Thyroid gland (tissue), 4 donors: ENCODE results near the gene RNF141. TPM values are rescaled to one million over a fixed set of nuclear protein-coding genes. Genes with fewer than 3 reads are reported as not detected.

Experiments
- DNase-seq, 2 donors: peaks; one replicate each; pipeline ENCODE4 v3.0.0-alpha.2; 2019
- H3K27ac ChIP-seq, 3 donors: fragments of 200-600 bp; sonication (generic); 1 replicate in 2 of 3; 2 replicates in 1 of 3; pipeline ENCODE4 v1.5.1; 2016 to 2019; ENCODE audit warnings: mild to moderate bottlenecking in 1 of 3, moderate library complexity in 1 of 3
- H3K27me3 ChIP-seq: fragments of 200-600 bp; sonication (generic); one replicate; pipeline ENCODE4 v1.5.1; 2019
- H3K36me3 ChIP-seq, 2 donors: fragments of 200-600 bp; sonication (generic); one replicate each; pipeline ENCODE4 v1.5.1; 2016 to 2019
- H3K4me1 ChIP-seq, 2 donors: fragments of 200-600 bp; sonication (generic); one replicate each; pipeline ENCODE4 v1.5.1; 2017 to 2019
- H3K4me3 ChIP-seq, 3 donors: fragments of 200-600 bp; sonication (generic); replicated peaks in 1 of 3; 1 replicate in 2 of 3; 2 replicates in 1 of 3; pipeline ENCODE4 v1.5.1; 2016; ENCODE audit warnings: mild to moderate bottlenecking in 1 of 3
- H3K9me3 ChIP-seq: fragments of 200-600 bp; sonication (generic); one replicate; pipeline ENCODE4 v1.5.1; 2017
- POLR2A ChIP-seq, 2 donors: fragments of 450-650 bp; IDR thresholded peaks; one replicate each; pipeline ENCODE4 v1.6.1; 2017; ENCODE audit warnings: antibody characterized with exemption in 2 of 2, mild to moderate bottlenecking in 2 of 2, moderate library complexity in 1 of 2
- WGBS, 2 donors: methylation state at CpG; one replicate each; pipeline ENCODE4 v1.1.5; 2017; 5-methylcytosine and 5-hydroxymethylcytosine counted together
- intact Hi-C: fragments of 100-400 bp; cut with DNase I; formaldehyde crosslinking; loops from one replicate; pipeline ENCODE4 v1.15.1; 2023
- total RNA-seq, 4 donors: library from RNA; depleted of rRNA; stranded (reverse); fragments of >200 nt; gene quantifications; one replicate each; pipeline ENCODE4 v1.2.3, GENCODE V29; 2016
- TF ChIP-seq, protein P1 (sequence below), 6 experiments: fragments of 200-600 bp in 3 of 6; fragments of 450-650 bp in 3 of 6; sonication (generic) in 3 of 6; IDR thresholded peaks; one replicate each; pipeline ENCODE4 v1.5.1; 2016 to 2019; ENCODE audit warnings: antibody characterized with exemption in 6 of 6, mild to moderate bottlenecking in 2 of 6, inconsistent platforms in 1 of 6, moderate library complexity in 1 of 6

The RNF141 gene
- total RNA-seq, 4 donors from 2014 or later = 32.4 to 45.3 (median 40.7) TPM

DNA sequence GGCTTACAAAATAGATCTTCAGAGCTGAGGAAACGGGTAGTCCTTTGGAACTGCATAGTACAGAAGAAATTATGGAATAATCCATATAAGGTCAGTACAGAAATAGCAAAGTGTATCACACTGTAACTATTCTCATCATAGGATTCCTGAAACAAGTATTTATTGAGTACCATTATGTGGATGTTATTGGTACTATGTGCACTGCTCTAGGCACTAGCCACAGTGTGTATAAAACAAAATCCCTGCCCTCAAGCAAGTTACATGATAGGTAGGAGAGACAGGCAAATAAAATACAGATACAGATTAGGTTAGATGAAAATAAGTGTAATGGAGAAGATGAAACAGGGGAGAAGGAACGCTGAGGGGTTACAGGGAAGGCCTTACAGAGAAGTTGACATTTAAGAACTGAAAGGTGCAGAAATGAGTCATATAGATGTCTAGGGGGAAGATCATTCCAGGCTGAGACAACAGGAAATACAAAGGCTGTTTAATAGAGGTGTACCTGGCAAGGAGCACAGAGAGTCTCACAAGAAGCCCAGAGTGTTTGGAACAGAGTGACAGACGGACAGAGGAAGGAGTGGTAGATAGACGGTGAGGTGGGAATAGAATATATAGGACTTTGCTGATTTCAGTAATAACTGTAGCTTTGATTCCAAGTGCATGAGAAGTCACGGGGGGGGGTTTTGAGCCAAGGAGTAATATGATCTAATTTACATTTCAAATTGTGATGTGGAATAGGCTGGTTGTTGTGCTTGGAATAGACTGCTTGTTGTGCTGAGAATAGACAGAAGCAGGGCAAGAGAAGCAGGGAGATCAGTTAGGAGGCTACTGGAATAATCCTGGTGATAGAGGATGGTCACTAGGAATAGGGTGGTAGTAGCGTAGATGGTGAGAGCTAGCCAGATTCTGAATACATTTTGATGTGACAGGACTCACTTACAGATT lies 13.7 kb downstream of the RNF141 start:
- TF ChIP-seq, protein P1, sequence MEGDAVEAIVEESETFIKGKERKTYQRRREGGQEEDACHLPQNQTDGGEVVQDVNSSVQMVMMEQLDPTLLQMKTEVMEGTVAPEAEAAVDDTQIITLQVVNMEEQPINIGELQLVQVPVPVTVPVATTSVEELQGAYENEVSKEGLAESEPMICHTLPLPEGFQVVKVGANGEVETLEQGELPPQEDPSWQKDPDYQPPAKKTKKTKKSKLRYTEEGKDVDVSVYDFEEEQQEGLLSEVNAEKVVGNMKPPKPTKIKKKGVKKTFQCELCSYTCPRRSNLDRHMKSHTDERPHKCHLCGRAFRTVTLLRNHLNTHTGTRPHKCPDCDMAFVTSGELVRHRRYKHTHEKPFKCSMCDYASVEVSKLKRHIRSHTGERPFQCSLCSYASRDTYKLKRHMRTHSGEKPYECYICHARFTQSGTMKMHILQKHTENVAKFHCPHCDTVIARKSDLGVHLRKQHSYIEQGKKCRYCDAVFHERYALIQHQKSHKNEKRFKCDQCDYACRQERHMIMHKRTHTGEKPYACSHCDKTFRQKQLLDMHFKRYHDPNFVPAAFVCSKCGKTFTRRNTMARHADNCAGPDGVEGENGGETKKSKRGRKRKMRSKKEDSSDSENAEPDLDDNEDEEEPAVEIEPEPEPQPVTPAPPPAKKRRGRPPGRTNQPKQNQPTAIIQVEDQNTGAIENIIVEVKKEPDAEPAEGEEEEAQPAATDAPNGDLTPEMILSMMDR (IDR thresholded peaks at IDR 0.05) = no peak
- no peak for TF ChIP-seq POLR2A (IDR thresholded peaks at IDR 0.05)
- no peak for DNase-seq
- H3K27me3 ChIP-seq = no peaks in the 10 kb centered on the region
- H3K27ac ChIP-seq = no peak overlapping the region
- H3K4me3 ChIP-seq = no peak overlapping the region
- no peaks in the 10 kb centered on the region for H3K4me1 ChIP-seq
- peaks cover 6 to 20% of the 10 kb centered on the region in 2 donors for H3K36me3 ChIP-seq
- H3K9me3 ChIP-seq = no peaks in the 10 kb centered on the region
- 79 to 87% methylated on average over 6 of the region's 6 CpGs for WGBS, 2 donors
- intact Hi-C loops = no loop called here

DNA sequence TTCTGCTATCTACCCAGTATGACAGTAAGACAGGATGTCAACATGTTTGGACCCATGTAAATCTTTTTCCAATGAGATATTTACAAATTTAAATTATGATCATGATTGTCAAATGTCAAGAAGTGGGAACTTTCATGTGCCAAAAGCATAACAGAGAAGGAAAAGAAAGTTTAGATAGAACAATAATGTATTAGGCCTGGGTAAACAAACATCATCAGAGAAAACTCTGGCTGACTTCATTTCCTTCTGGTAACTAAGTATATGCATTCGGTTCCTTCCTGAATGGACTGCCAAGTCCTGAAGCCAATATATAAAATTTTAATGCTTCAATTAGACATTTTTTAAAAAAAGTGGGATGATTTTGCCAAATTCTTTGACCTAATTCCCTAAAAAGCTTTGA lies 16.5 kb downstream of the RNF141 start:
- Histone ChIP-seq H3K9me3 (no peaks in the 10 kb centered on the region), H3K4me3 (no peak overlapping the region), H3K4me1 (no peaks in the 10 kb centered on the region), H3K27ac (no peak overlapping the region), H3K36me3 (peaks cover 6 to 21% of the 10 kb centered on the region in 2 donors), H3K27me3 (no peaks in the 10 kb centered on the region)
- intact Hi-C loops = no loop called here
- 73 to 74% methylated on average over 1 of the region's 1 CpG for WGBS, 2 donors
- DNase-seq = no peak
- TF ChIP-seq, protein P1 (IDR thresholded peaks at IDR 0.05) = no peak
- TF ChIP-seq POLR2A (IDR thresholded peaks at IDR 0.05) = no peak

DNA sequence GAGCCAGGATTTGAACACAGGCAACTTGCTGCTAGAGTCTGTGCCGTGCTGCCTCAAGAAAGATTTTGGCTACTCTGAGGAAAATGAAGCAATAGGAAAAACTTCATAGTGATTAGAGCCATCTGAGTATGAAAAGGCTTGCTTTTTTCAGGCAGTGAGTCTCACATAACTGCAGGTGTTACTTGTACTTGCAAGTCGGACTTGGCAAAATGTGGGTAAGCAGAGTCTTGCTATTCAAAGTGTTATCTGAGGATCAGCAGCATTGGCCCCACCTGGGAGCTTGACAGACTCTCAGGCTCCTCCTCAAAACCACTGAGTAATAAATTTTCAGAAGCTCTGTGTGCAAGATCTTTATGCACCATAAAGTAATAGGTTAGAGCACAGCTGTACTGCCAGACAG lies 18.1 kb downstream of the RNF141 start:
- Histone ChIP-seq H3K27me3 (no peaks in the 10 kb centered on the region), H3K4me1 (no peaks in the 10 kb centered on the region), H3K27ac (no peak overlapping the region), H3K9me3 (no peaks in the 10 kb centered on the region), H3K36me3 (peaks cover 6 to 13% of the 10 kb centered on the region in 2 donors), H3K4me3 (no peak overlapping the region)
- WGBS, 2 donors = 82 to 93% methylated on average over 2 of the region's 2 CpGs
- TF ChIP-seq, protein P1 (IDR thresholded peaks at IDR 0.05) = no peak
- TF ChIP-seq POLR2A (IDR thresholded peaks at IDR 0.05) = no peak
- intact Hi-C loops = no loop called here
- DNase-seq = no peak

DNA sequence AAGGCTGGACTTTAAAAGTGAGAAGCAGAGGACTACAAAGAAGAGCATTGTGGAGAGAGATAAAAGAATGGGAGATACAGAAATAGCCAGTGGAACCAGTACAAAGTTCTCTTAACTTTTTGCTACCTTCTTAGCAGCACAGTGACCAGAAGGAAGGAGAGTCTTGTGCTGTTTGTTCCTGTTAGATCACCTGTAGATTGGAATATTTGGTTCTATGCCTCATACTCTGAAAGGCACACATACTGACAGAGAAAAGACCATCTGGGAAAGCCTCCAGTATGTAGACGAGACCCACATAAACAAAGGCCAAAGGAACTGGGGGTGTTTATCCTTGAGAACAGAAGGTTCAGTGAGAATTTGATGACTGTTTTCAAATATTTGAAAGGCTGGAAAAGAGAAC lies 18.7 kb downstream of the RNF141 start:
- H3K9me3 ChIP-seq = no peaks in the 10 kb centered on the region
- no peak overlapping the region for H3K27ac ChIP-seq
- no peak for DNase-seq
- TF ChIP-seq, protein P1 (IDR thresholded peaks at IDR 0.05) = no peak
- TF ChIP-seq POLR2A (IDR thresholded peaks at IDR 0.05) = no peak
- H3K4me1 ChIP-seq = no peaks in the 10 kb centered on the region
- intact Hi-C loops = no loop called here
- no peak overlapping the region for H3K4me3 ChIP-seq
- WGBS, 2 donors = 89% methylated on average over 1 of the region's 1 CpG
- peaks cover 3 to 13% of the 10 kb centered on the region in 2 donors for H3K36me3 ChIP-seq
- no peaks in the 10 kb centered on the region for H3K27me3 ChIP-seq

DNA sequence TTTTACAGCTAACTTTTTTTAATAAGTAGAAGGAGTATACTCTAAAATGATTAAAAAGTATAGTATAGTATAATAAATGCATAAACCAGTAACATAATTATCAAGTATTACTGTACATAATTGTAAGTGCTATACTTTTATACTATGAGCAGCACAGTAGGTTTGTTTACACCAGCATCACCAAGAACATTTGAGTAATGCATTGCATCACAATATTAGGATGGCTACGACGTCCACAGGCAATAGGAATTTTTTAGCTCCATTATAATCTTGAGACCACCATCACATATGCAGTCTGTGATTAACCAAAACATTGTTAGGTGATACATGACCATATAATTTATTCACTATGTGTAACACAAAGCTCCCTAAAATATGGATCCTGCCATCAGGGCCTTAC lies 20.4 kb downstream of the RNF141 start:
- intact Hi-C loops = no loop called here
- no peak overlapping the region for H3K27ac ChIP-seq

More for the DNA sequence above, 20.4 kb downstream of the RNF141 start:
- Histone ChIP-seq H3K9me3 (no peaks in the 10 kb centered on the region), H3K36me3 (peaks cover 0 to 13% of the 10 kb centered on the region in 2 donors), H3K4me1 (no peaks in the 10 kb centered on the region), H3K4me3 (no peak overlapping the region), H3K27me3 (no peaks in the 10 kb centered on the region)
- WGBS, 2 donors = 98 to 100% methylated on average over 2 of the region's 2 CpGs
- no peak for DNase-seq
- TF ChIP-seq, protein P1 (IDR thresholded peaks at IDR 0.05) = no peak
- TF ChIP-seq POLR2A (IDR thresholded peaks at IDR 0.05) = no peak
